ENCODE data around the gene C1orf116. TPM values are rescaled to one million over a fixed set of nuclear protein-coding genes. Genes with fewer than 3 reads are reported as not detected.

C1orf116 gene
- total RNA-seq, 1 experiment from 2014 or later, result 2.4 TPM

DNA sequence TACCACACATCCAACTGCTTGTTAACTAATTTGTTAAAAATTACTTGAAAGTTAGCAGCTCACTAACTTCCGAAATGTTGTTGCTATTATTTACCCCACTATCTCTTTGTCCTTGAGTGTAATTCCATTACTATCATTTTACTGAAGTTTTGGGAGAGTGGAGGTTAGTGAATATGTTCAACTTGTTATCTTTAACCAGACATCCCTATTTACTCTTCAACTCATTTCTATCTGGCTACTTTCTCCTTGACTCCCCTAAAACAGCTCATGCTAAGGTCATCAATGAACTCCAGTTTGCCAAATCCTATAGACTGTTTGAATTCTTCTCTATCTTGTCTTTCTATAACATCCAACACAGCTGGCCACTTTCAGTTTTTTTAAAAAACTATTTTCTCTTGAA is 4.3 kb upstream of the C1orf116 start (continued):
- TF ChIP-seq, protein P1, sequence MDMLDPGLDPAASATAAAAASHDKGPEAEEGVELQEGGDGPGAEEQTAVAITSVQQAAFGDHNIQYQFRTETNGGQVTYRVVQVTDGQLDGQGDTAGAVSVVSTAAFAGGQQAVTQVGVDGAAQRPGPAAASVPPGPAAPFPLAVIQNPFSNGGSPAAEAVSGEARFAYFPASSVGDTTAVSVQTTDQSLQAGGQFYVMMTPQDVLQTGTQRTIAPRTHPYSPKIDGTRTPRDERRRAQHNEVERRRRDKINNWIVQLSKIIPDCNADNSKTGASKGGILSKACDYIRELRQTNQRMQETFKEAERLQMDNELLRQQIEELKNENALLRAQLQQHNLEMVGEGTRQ (CRISPR knock-in tag; IDR thresholded peaks at IDR 0.05), result no peak
- TF ChIP-seq NR2C2 (CRISPR knock-in tag; IDR thresholded peaks at IDR 0.05) (no peak), JAZF1 (CRISPR knock-in tag; IDR thresholded peaks at IDR 0.05) (no peak), CBFB (CRISPR knock-in tag; IDR thresholded peaks at IDR 0.05; ENCODE audit: low read depth) (no peak), E2F1 (CRISPR knock-in tag; IDR thresholded peaks at IDR 0.05) (no peak)
- TF ChIP-seq, protein P2, sequence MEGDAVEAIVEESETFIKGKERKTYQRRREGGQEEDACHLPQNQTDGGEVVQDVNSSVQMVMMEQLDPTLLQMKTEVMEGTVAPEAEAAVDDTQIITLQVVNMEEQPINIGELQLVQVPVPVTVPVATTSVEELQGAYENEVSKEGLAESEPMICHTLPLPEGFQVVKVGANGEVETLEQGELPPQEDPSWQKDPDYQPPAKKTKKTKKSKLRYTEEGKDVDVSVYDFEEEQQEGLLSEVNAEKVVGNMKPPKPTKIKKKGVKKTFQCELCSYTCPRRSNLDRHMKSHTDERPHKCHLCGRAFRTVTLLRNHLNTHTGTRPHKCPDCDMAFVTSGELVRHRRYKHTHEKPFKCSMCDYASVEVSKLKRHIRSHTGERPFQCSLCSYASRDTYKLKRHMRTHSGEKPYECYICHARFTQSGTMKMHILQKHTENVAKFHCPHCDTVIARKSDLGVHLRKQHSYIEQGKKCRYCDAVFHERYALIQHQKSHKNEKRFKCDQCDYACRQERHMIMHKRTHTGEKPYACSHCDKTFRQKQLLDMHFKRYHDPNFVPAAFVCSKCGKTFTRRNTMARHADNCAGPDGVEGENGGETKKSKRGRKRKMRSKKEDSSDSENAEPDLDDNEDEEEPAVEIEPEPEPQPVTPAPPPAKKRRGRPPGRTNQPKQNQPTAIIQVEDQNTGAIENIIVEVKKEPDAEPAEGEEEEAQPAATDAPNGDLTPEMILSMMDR (IDR thresholded peaks at IDR 0.05), result no peak

DNA sequence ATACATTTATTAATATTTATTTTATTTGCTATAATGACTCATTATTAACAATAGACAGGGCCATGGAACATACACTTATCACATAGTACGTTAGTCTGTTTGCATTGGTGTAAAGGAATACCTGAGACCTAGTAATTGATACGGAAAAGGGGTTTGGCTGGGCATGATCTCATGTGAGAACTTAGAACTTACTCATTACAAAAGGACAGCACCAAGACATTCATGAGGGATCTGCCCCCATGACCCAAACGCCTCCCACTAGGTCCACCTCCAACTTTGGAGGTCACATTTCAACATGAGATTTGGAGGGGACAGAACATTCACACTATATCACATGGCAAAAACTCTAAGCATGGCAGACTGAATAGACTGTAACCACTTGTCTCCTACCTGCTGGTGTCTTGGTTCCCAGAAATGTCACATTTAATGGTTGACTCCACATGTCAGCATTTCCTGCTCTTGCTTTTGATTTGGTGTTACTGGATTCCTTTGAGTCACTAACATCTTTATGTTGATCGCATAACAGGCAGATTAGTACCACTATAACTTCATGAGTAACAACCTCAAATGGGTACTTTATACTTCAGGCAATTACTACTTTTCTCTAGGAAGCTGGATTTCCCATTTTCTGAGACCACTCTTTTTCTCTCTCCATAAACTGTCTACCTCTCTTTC is 3.5 kb upstream of the C1orf116 start:
- TF ChIP-seq, protein P3, sequence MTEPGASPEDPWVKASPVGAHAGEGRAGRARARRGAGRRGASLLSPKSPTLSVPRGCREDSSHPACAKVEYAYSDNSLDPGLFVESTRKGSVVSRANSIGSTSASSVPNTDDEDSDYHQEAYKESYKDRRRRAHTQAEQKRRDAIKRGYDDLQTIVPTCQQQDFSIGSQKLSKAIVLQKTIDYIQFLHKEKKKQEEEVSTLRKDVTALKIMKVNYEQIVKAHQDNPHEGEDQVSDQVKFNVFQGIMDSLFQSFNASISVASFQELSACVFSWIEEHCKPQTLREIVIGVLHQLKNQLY (CRISPR knock-in tag; IDR thresholded peaks at IDR 0.05), result no peak
- TF ChIP-seq CBFB (CRISPR knock-in tag; IDR thresholded peaks at IDR 0.05; ENCODE audit: low read depth), result no peak
- TF ChIP-seq SMAD3 (CRISPR knock-in tag; IDR thresholded peaks at IDR 0.05; ENCODE audit: borderline replicate concordance), result no peak
- no peak for TF ChIP-seq ETV6 (CRISPR knock-in tag; IDR thresholded peaks at IDR 0.05)
- Mint-ChIP-seq H3K4me1 (peaks cover 34% of the 10 kb centered on the region), H3K9me3 (no peaks in the 10 kb centered on the region), H3K27ac (no peak overlapping the region), H3K36me3 (no peaks in the 10 kb centered on the region), H3K4me3 (no peak overlapping the region), H3K27me3 (ENCODE audit: low read depth) (no peaks in the 10 kb centered on the region)
- POLR2A ChIA-PET, result no interaction called here
- DNase-seq (ENCODE audit: low spot score), result no peak
- CTCF ChIA-PET, result no interaction called here
- no peak for ATAC-seq

DNA sequence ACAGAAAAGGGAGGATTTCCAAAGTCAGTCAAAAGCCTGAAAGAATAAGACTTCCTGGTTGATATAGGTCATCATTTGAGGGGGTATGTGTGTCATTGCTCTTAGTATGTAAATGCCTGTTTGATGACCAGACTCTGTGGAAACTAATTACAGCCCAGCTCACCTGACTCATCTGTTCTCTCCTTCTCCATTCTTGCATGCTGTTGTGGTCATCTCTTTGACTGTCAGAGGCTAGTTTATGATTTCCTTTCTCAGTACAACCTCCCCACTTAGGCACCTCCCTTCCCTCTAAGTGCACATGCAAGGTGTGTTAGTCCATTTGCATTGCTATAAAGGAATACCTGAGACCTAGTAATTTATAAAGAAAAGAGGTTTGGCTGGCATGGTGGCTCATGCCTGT is 2.4 kb upstream of the C1orf116 start:
- DNase-seq (ENCODE audit: low spot score) (no peak), ATAC-seq (no peak)
- Mint-ChIP-seq H3K27ac (no peak overlapping the region), H3K27me3 (ENCODE audit: low read depth) (no peaks in the 10 kb centered on the region), H3K36me3 (no peaks in the 10 kb centered on the region), H3K4me3 (no peak overlapping the region), H3K4me1 (peaks cover 44% of the 10 kb centered on the region), H3K9me3 (no peaks in the 10 kb centered on the region)
- CTCF ChIA-PET, result interaction anchor here (0.5 to 1.1 kb wide), 2 partner anchors 15 to 486 kb away, joined by 3 read pairs; no protein-coding TSS in a partner anchor
- POLR2A ChIA-PET, result no interaction called here
- TF ChIP-seq MAX (CRISPR knock-in tag; IDR thresholded peaks at IDR 0.05) (no peak), ZNF232 (CRISPR knock-in tag; IDR thresholded peaks at IDR 0.05) (no peak), EMX1 (CRISPR knock-in tag; IDR thresholded peaks at IDR 0.05) (no peak), CREB1 (CRISPR knock-in tag; IDR thresholded peaks at IDR 0.05) (no peak), HMGA2 (CRISPR knock-in tag; IDR thresholded peaks at IDR 0.05) (no peak), ETV6 (CRISPR knock-in tag; IDR thresholded peaks at IDR 0.05) (no peak), STAT6 (CRISPR knock-in tag; conservative IDR thresholded peaks at IDR 0.05; ENCODE audit: low read depth) (no peak), MXD4 (CRISPR knock-in tag; IDR thresholded peaks at IDR 0.05; ENCODE audit: borderline replicate concordance) (no peak)
- TF ChIP-seq, protein P4, sequence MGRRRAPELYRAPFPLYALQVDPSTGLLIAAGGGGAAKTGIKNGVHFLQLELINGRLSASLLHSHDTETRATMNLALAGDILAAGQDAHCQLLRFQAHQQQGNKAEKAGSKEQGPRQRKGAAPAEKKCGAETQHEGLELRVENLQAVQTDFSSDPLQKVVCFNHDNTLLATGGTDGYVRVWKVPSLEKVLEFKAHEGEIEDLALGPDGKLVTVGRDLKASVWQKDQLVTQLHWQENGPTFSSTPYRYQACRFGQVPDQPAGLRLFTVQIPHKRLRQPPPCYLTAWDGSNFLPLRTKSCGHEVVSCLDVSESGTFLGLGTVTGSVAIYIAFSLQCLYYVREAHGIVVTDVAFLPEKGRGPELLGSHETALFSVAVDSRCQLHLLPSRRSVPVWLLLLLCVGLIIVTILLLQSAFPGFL (CRISPR knock-in tag; IDR thresholded peaks at IDR 0.05; ENCODE audit: borderline replicate concordance), result no peak
- TF ChIP-seq, protein P5, sequence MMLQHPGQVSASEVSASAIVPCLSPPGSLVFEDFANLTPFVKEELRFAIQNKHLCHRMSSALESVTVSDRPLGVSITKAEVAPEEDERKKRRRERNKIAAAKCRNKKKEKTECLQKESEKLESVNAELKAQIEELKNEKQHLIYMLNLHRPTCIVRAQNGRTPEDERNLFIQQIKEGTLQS (CRISPR knock-in tag; conservative IDR thresholded peaks at IDR 0.05), result no peak
- TF ChIP-seq, protein P6, sequence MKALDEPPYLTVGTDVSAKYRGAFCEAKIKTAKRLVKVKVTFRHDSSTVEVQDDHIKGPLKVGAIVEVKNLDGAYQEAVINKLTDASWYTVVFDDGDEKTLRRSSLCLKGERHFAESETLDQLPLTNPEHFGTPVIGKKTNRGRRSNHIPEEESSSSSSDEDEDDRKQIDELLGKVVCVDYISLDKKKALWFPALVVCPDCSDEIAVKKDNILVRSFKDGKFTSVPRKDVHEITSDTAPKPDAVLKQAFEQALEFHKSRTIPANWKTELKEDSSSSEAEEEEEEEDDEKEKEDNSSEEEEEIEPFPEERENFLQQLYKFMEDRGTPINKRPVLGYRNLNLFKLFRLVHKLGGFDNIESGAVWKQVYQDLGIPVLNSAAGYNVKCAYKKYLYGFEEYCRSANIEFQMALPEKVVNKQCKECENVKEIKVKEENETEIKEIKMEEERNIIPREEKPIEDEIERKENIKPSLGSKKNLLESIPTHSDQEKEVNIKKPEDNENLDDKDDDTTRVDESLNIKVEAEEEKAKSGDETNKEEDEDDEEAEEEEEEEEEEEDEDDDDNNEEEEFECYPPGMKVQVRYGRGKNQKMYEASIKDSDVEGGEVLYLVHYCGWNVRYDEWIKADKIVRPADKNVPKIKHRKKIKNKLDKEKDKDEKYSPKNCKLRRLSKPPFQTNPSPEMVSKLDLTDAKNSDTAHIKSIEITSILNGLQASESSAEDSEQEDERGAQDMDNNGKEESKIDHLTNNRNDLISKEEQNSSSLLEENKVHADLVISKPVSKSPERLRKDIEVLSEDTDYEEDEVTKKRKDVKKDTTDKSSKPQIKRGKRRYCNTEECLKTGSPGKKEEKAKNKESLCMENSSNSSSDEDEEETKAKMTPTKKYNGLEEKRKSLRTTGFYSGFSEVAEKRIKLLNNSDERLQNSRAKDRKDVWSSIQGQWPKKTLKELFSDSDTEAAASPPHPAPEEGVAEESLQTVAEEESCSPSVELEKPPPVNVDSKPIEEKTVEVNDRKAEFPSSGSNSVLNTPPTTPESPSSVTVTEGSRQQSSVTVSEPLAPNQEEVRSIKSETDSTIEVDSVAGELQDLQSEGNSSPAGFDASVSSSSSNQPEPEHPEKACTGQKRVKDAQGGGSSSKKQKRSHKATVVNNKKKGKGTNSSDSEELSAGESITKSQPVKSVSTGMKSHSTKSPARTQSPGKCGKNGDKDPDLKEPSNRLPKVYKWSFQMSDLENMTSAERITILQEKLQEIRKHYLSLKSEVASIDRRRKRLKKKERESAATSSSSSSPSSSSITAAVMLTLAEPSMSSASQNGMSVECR (CRISPR knock-in tag; IDR thresholded peaks at IDR 0.05; ENCODE audit: borderline replicate concordance), result no peak
